Nephron progenitor cell (in vitro differentiated cells): ENCODE data around the gene IQCF6.
A peak's percentile ranks its signal among the peaks of the same experiment; 100 is the strongest.
"Not testable (repeated sequence)": the region's sequence is repeated elsewhere in the genome, so short reads cannot be mapped to it uniquely, and the experiment has no call there.

Source experiments
- DNase-seq: peaks from one replicate; pipeline ENCODE4 v3.0.0; 2021
- H3K27ac Mint-ChIP-seq: 2 replicates; pipeline ENCODE4 v1.8.0; 2021; ENCODE audit warnings: mild to moderate bottlenecking, moderate library complexity, mixed read lengths
- H3K27me3 Mint-ChIP-seq: 2 replicates; pipeline ENCODE4 v1.8.0; 2021; ENCODE audit warnings: mild to moderate bottlenecking, low read depth, mixed read lengths; ENCODE audit not compliant: poor library complexity
- H3K36me3 Mint-ChIP-seq: 2 replicates; pipeline ENCODE4 v1.8.0; 2021; ENCODE audit warnings: low read depth, mixed read lengths
- H3K4me1 Mint-ChIP-seq: 2 replicates; pipeline ENCODE4 v1.8.0; 2021; ENCODE audit warnings: mixed read lengths
- H3K4me3 Mint-ChIP-seq: 2 replicates; pipeline ENCODE4 v1.8.0; 2021; ENCODE audit warnings: mild to moderate bottlenecking, moderate library complexity, mixed read lengths
- H3K9me3 Mint-ChIP-seq: 2 replicates; pipeline ENCODE4 v1.8.0; 2021; ENCODE audit warnings: mild to moderate bottlenecking, moderate library complexity, mixed read lengths
- CTCF ChIP-seq: fragments of 200-600 bp; sonication (generic); IDR thresholded peaks from 2 replicates; pipeline ENCODE4 v1.5.0; 2021; ENCODE audit warnings: antibody characterized with exemption

IQCF6 gene

GRCh38 chr3:51759203-51759602 is 19.8 kb downstream of the IQCF6 start:
- Mint-ChIP-seq H3K27ac (no peak overlapping the region), H3K4me3 (no peak overlapping the region), H3K27me3 (no peaks in the 10 kb centered on the region), H3K36me3 (peaks cover 3% of the 10 kb centered on the region), H3K4me1 (no peaks in the 10 kb centered on the region), H3K9me3 (peaks cover 75% of the 10 kb centered on the region)
- TF ChIP-seq CTCF, result no peak
- no peak for DNase-seq

GRCh38 chr3:51753763-51754750 is 25.0 kb downstream of the IQCF6 start:
- not testable (repeated sequence) for H3K4me1 Mint-ChIP-seq, H3K27ac Mint-ChIP-seq, DNase-seq, H3K27me3 Mint-ChIP-seq, H3K36me3 Mint-ChIP-seq
- H3K4me3 Mint-ChIP-seq, result peak overlapping the region; percentile 40
- H3K9me3 Mint-ChIP-seq, result peaks cover 54% of the 10 kb centered on the region

GRCh38 chr3:51751287-51751686 is 27.8 kb downstream of the IQCF6 start:
- no peak for TF ChIP-seq CTCF
- DNase-seq, result no peak
- Mint-ChIP-seq H3K9me3 (peaks cover 41% of the 10 kb centered on the region), H3K36me3 (no peaks in the 10 kb centered on the region), H3K4me1 (no peaks in the 10 kb centered on the region), H3K27me3 (no peaks in the 10 kb centered on the region), H3K4me3 (no peak overlapping the region), H3K27ac (no peak overlapping the region)

- TF ChIP-seq CTCF, result no peak
- Mint-ChIP-seq H3K27me3 (no peaks in the 10 kb centered on the region), H3K4me3 (no peak overlapping the region), H3K36me3 (no peaks in the 10 kb centered on the region), H3K9me3 (peaks cover 37% of the 10 kb centered on the region), H3K4me1 (no peaks in the 10 kb centered on the region), H3K27ac (no peak overlapping the region)
- no peak for DNase-seq
Measured at GRCh38 chr3:51750878-51751277, 28.2 kb downstream of the IQCF6 start.

GRCh38 chr3:51748327-51748726 is 30.7 kb downstream of the IQCF6 start:
- Mint-ChIP-seq H3K27ac (no peak overlapping the region), H3K36me3 (no peaks in the 10 kb centered on the region), H3K4me3 (no peak overlapping the region), H3K9me3 (peaks cover 24% of the 10 kb centered on the region), H3K4me1 (no peaks in the 10 kb centered on the region), H3K27me3 (peaks cover 9% of the 10 kb centered on the region)
- no peak for DNase-seq
- no peak for TF ChIP-seq CTCF

GRCh38 chr3:51747840-51748239 is 31.2 kb downstream of the IQCF6 start:
- TF ChIP-seq CTCF, result no peak
- DNase-seq, result no peak
- Mint-ChIP-seq H3K4me1 (no peaks in the 10 kb centered on the region), H3K9me3 (peaks cover 28% of the 10 kb centered on the region), H3K4me3 (no peak overlapping the region), H3K36me3 (no peaks in the 10 kb centered on the region), H3K27ac (no peak overlapping the region), H3K27me3 (peaks cover 9% of the 10 kb centered on the region)

GRCh38 chr3:51742978-51743377 is 36.1 kb downstream of the IQCF6 start:
- not testable (repeated sequence) for DNase-seq, H3K4me3 Mint-ChIP-seq, H3K4me1 Mint-ChIP-seq, H3K36me3 Mint-ChIP-seq, H3K27ac Mint-ChIP-seq
- peaks cover 27% of the 10 kb centered on the region for H3K27me3 Mint-ChIP-seq
- peaks cover 15% of the 10 kb centered on the region for H3K9me3 Mint-ChIP-seq

GRCh38 chr3:51742320-51742719 is 36.7 kb downstream of the IQCF6 start:
- not testable (repeated sequence) for DNase-seq, H3K4me3 Mint-ChIP-seq, H3K27ac Mint-ChIP-seq, H3K36me3 Mint-ChIP-seq, H3K4me1 Mint-ChIP-seq, H3K9me3 Mint-ChIP-seq
- H3K27me3 Mint-ChIP-seq, result peaks cover 28% of the 10 kb centered on the region
